ENCODE measurements around the gene VARS1. TPM values are rescaled to one million over a fixed set of nuclear protein-coding genes. Genes with fewer than 3 reads are reported as not detected.

The VARS1 gene
- total RNA-seq (2014; rRNA removed) (89.8 and 130 TPM in 2 replicates), Bru-seq, nascent RNA (percentile 76 among the genes with signal in this experiment), BruChase-seq, experiment 1, labeled RNA remaining after a 6-hour chase (percentile 92 among the genes with signal in this experiment), BruChase-seq, experiment 2, labeled RNA remaining after a 2-hour chase (percentile 87 among the genes with signal in this experiment)
- long read RNA-seq, full-length matches to known transcripts: 33 of 273 reads
- long read RNA-seq, partial matches to known transcripts: 187 of 273 reads
- long read RNA-seq, other reads (novel, unspliced or antisense): 53 of 273 reads

GRCh38 chr6:31795616-31796298, at the start of gene VARS1:
VARS1 (minus strand) TSS chr6:31795752; CDS start chr6:31795217, 535 bp downstream.
- no peak for TF ChIP-seq EZH2phosphoT487 (IDR thresholded peaks at IDR 0.05; ENCODE audit: borderline replicate concordance, low read length)
- peak; percentile 70 for TF ChIP-seq CTCF (conservative IDR thresholded peaks at IDR 0.05; ENCODE audit: low read depth, low read length)
- Histone ChIP-seq H3F3A (ENCODE audit: low read length, unreplicated experiment) (no peaks in the 10 kb centered on the region), H3K4me2 (ENCODE audit: low read length) (peak within 1 kb of the TSS; percentile 95), H3K27ac (ENCODE audit: low read length) (peak within 1 kb of the TSS; percentile 84), H3K79me2 (ENCODE audit: low read length) (peaks cover 44% of the 10 kb centered on the region), H3K4me1 (ENCODE audit: insufficient read depth, low read length) (peaks cover 24% of the 10 kb centered on the region), H3K9ac (ENCODE audit: low read length) (peak within 1 kb of the TSS; percentile 99), H3K9me2 (replicated peaks; ENCODE audit: low read length) (no peaks in the 10 kb centered on the region), H3K9me3 (ENCODE audit: low read length) (no peaks in the 10 kb centered on the region), H3K27me3 (ENCODE audit: low read length) (no peaks in the 10 kb centered on the region), H4K20me1 (ENCODE audit: low read length) (no peaks in the 10 kb centered on the region), H3K36me3 (ENCODE audit: low read depth, low read length) (peaks cover 14% of the 10 kb centered on the region), H3K4me3 (ENCODE audit: low read length) (peak within 1 kb of the TSS; percentile 87), H2AFZ (ENCODE audit: low read length) (peak within 1 kb of the TSS; percentile 91)
- no TSS peak for BruUV-seq (replicated peaks)
- CTCF ChIA-PET: interaction anchor here (0.6 to 1.1 kb wide), 4 partner anchors 11 to 61 kb away, joined by 3 to 8 read pairs (median 4); partner anchors contain the start of genes HSPA1B and LSM2
- intact Hi-C loops (cut with micrococcal nuclease): loop anchor here (2.0 kb wide), 2 partner anchors 19 to 35 kb away; partner anchors contain the start of genes HSPA1A and HSPA1L
- ATAC-seq (peak; percentile 74), DNase-seq (peak; percentile 90)
- POLR2A ChIA-PET (ENCODE audit: unreplicated experiment): interaction anchor here (0.7 to 0.9 kb wide), 4 partner anchors 18 to 35 kb away, joined by 3 to 6 read pairs (median 4); partner anchors contain the start of genes HSPA1A, HSPA1B, HSPA1L and VWA7

GRCh38 chr6:31844507-31844906, 49.0 kb upstream of the VARS1 start:
- CTCF ChIA-PET: no interaction called here
- no peak for ATAC-seq
- H3K4me1 ChIP-seq (ENCODE audit: insufficient read depth, low read length): no peaks in the 10 kb centered on the region

More at GRCh38 chr6:31844507-31844906, 49.0 kb upstream of the VARS1 start:
- intact Hi-C loops (cut with micrococcal nuclease): no loop called here
- Histone ChIP-seq H3K27me3 (ENCODE audit: low read length) (no peaks in the 10 kb centered on the region), H3K27ac (ENCODE audit: low read length) (no peak overlapping the region), H3K4me3 (ENCODE audit: low read length) (no peak overlapping the region), H3F3A (ENCODE audit: low read length, unreplicated experiment) (peaks cover 15% of the 10 kb centered on the region), H3K36me3 (ENCODE audit: low read depth, low read length) (peaks cover 11% of the 10 kb centered on the region), H3K79me2 (ENCODE audit: low read length) (no peaks in the 10 kb centered on the region), H3K9ac (ENCODE audit: low read length) (no peak overlapping the region), H3K4me2 (ENCODE audit: low read length) (no peak overlapping the region), H4K20me1 (ENCODE audit: low read length) (peaks cover 5% of the 10 kb centered on the region; the same call in 1 of the 2 replicates), H2AFZ (ENCODE audit: low read length) (no peak overlapping the region), H3K9me2 (replicated peaks; ENCODE audit: low read length) (no peaks in the 10 kb centered on the region), H3K9me3 (ENCODE audit: low read length) (no peaks in the 10 kb centered on the region)
- no peak for DNase-seq
- POLR2A ChIA-PET (ENCODE audit: unreplicated experiment): no interaction called here
- TF ChIP-seq EZH2 (IDR thresholded peaks at IDR 0.05; ENCODE audit: low read length, unreplicated experiment): no peak
- no peak for TF ChIP-seq EZH2phosphoT487 (IDR thresholded peaks at IDR 0.05; ENCODE audit: borderline replicate concordance, low read length)
- TF ChIP-seq CTCF (conservative IDR thresholded peaks at IDR 0.05; ENCODE audit: low read depth, low read length): no peak
- no TSS peak for BruUV-seq (replicated peaks)

Measured in PC-3 (cell line).